MM.1S (cell line): ENCODE data around the gene SP6.

ENCODE experiments used
- DNase-seq: peaks from one replicate; pipeline ENCODE4 v3.0.0-alpha.2; 2015
- H2AFZ ChIP-seq: fragments of 300-600 bp; sonication (generic); 2 replicates; pipeline ENCODE4 v1.6.0; 2016; ENCODE audit warnings: antibody characterized with exemption, low read length
- H3F3A ChIP-seq: fragments of 300-600 bp; sonication (generic); 2 replicates; pipeline ENCODE4 v1.6.1; 2016; ENCODE audit warnings: mild to moderate bottlenecking, antibody characterized with exemption, low read length, moderate library complexity, mixed read lengths; ENCODE audit not compliant: insufficient read depth
- H3K27ac ChIP-seq: fragments of 300-600 bp; sonication (generic); 2 replicates; pipeline ENCODE4 v1.5.1; 2016; ENCODE audit warnings: mild to moderate bottlenecking, low read length
- H3K27me3 ChIP-seq: fragments of 300-600 bp; sonication (generic); replicated peaks from 2 replicates; pipeline ENCODE4 v1.6.0; 2016; ENCODE audit warnings: low read length; ENCODE audit not compliant: insufficient read depth
- H3K36me3 ChIP-seq: fragments of 300-600 bp; sonication (generic); replicated peaks from 2 replicates; pipeline ENCODE4 v1.6.1; 2016; ENCODE audit warnings: mild to moderate bottlenecking, low read length, mixed read lengths; ENCODE audit not compliant: insufficient read depth
- H3K4me1 ChIP-seq: fragments of 300-600 bp; sonication (generic); 2 replicates; pipeline ENCODE4 v1.6.1; 2016; ENCODE audit warnings: low read length, mixed read lengths
- H3K4me2 ChIP-seq: fragments of 300-600 bp; sonication (generic); 2 replicates; pipeline ENCODE4 v1.6.0; 2016; ENCODE audit warnings: low read depth, low read length
- H3K4me3 ChIP-seq: fragments of 300-600 bp; sonication (generic); 2 replicates; pipeline ENCODE4 v1.5.1; 2016; ENCODE audit warnings: low read length, mixed read lengths
- H3K79me2 ChIP-seq: fragments of 300-600 bp; sonication (generic); 2 replicates; pipeline ENCODE4 v1.6.1; 2016; ENCODE audit warnings: mixed run types, low read length, mixed read lengths
- H3K9ac ChIP-seq: fragments of 300-600 bp; sonication (generic); 2 replicates; pipeline ENCODE4 v1.6.1; 2016; ENCODE audit warnings: low read length, mixed read lengths
- H3K9me2 ChIP-seq: fragments of 300-600 bp; sonication (generic); replicated peaks from 2 replicates; pipeline ENCODE4 v1.6.1; 2016; ENCODE audit warnings: mild to moderate bottlenecking, low read length, mixed read lengths; ENCODE audit not compliant: insufficient read depth
- H3K9me3 ChIP-seq: fragments of 300-600 bp; sonication (generic); replicated peaks from 2 replicates; pipeline ENCODE4 v1.6.1; 2016; ENCODE audit warnings: mild to moderate bottlenecking, low read length, mixed read lengths; ENCODE audit not compliant: insufficient read depth
- H4K20me1 ChIP-seq: fragments of 300-600 bp; sonication (generic); 2 replicates; pipeline ENCODE4 v1.6.1; 2016; ENCODE audit warnings: mild to moderate bottlenecking, low read length, moderate library complexity, mixed read lengths; ENCODE audit not compliant: insufficient read depth
- CTCF ChIP-seq: fragments of 300-600 bp; sonication (generic); IDR thresholded peaks from 2 replicates; pipeline ENCODE4 v1.5.1; 2016; ENCODE audit warnings: antibody characterized with exemption, low read length, mixed read lengths
- EZH2 ChIP-seq: fragments of 300-600 bp; sonication (generic); optimal IDR thresholded peaks from 2 replicates; pipeline ENCODE3; 2017; ENCODE audit warnings: low read depth, mild to moderate bottlenecking, antibody characterized with exemption, low read length, mixed read lengths
- EZH2phosphoT487 ChIP-seq: fragments of 300-600 bp; sonication (generic); IDR thresholded peaks from 2 replicates; pipeline ENCODE4 v1.6.1; 2018; ENCODE audit warnings: antibody characterized with exemption, low read length

Gene SP6

DNA sequence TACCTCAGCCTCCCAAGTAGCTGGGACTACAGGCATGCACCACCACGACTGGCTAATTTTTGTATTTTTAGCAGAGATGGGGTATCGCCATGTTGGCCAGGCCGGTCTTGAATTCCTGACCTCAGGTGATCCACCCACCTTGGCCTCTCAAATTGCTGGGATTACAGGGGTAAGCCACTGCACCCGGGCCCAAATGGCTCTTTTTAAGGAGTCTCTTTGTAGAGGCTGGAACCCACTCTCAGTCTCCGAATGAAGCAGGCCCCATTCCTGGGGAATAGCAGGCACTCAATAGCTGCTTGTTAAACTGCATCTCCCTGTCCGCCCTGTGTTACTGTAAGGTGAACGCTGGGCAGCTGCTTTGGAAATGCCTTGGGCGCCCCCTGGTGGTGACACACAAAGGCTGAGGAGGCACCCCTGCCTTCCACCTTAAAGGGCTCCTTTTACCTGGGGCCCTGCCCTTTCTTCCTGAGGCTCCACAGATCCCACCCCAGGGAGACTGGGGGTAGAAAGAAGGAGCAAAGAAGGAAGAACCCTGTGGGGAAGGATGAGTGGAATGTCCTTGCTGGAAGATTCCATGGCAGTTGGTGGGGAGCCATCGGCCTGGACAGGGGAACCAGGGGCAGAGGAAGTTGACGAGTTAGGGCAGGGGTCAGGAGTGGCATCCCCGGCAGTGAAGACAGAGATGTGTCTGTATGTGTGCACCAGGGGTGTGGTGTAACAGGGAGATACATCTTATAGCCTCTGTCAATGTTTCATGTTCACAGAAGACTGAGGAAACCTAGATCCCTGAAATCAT lies 39.0 kb upstream of the SP6 start:
- Histone ChIP-seq H3K9me2 (no peaks in the 10 kb centered on the region), H3K4me2 (no peak overlapping the region), H3F3A (peaks cover 10% of the 10 kb centered on the region; the same call in 1 of the 2 replicates), H4K20me1 (no peaks in the 10 kb centered on the region), H3K27ac (no peak overlapping the region), H3K4me3 (no peak overlapping the region), H2AFZ (no peak overlapping the region), H3K36me3 (no peaks in the 10 kb centered on the region), H3K27me3 (no peaks in the 10 kb centered on the region), H3K4me1 (peaks cover 25% of the 10 kb centered on the region), H3K79me2 (peaks cover 2% of the 10 kb centered on the region; the same call in 1 of the 2 replicates), H3K9ac (no peak overlapping the region), H3K9me3 (no peaks in the 10 kb centered on the region)
- DNase-seq = peak; percentile 84
- TF ChIP-seq CTCF (peak; percentile 95), EZH2 (no peak)

- no peak overlapping the region for H2AFZ ChIP-seq
- H3K9me2 ChIP-seq = no peaks in the 10 kb centered on the region
- no peak overlapping the region for H3K9ac ChIP-seq
- H3K9me3 ChIP-seq = no peaks in the 10 kb centered on the region
- H4K20me1 ChIP-seq = no peaks in the 10 kb centered on the region
- DNase-seq = no peak
- H3K79me2 ChIP-seq = no peaks in the 10 kb centered on the region
- H3F3A ChIP-seq = peaks cover 3% of the 10 kb centered on the region; the same call in 1 of the 2 replicates
- TF ChIP-seq CTCF (no peak), EZH2 (no peak), EZH2phosphoT487 (no peak)
- H3K4me1 ChIP-seq = peaks cover 9% of the 10 kb centered on the region
- no peak overlapping the region for H3K4me3 ChIP-seq
- H3K36me3 ChIP-seq = no peaks in the 10 kb centered on the region
- H3K4me2 ChIP-seq = no peak overlapping the region
- H3K27ac ChIP-seq = no peak overlapping the region
- H3K27me3 ChIP-seq = no peaks in the 10 kb centered on the region
Measured at GRCh38 chr17:47888293-47888692, 37.3 kb upstream of the SP6 start.

DNA sequence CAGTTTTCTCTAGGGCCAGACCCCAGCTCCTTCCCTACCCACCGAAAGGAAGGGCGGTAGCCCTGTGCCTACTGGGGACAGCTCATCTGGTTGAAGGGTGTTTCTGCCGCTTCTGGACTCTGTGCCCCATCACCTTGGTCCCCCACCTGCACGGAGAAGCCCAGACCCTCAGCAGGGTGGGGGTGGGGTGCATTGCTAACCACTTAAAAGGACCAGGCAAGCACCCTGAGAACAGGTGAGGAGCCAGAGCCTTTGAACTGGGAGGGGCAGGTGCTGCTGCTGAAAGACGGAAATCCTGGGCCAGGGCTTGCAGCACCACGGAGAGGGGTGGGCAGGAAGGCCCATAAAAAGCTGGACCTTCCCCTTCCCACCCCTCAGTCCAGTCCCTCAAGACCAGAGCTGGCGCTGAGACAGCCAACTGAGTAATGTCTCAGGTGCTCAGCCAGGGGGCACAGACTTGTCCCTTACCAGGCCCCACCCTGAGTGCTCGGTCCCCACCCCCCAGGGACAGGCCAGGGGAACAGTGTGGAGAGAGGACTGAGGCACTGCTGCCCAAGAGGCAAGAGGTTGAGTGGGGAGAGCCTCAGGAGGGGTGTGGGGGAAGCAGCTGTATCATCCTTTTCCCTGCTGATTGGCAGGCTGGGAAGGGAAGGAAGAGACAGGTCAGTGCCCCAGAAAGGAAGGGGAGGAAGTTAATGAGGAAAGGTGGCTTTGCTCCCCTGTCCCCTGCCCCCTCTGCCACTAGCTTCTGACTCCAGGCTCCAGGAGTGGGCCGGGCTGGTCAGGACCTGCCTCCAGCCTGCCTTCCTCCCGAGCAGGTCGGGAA lies 34.2 kb upstream of the SP6 start:
- no peaks in the 10 kb centered on the region for H3K9me3 ChIP-seq
- H3K79me2 ChIP-seq = no peaks in the 10 kb centered on the region
- H3K4me2 ChIP-seq = no peak overlapping the region
- no peak overlapping the region for H2AFZ ChIP-seq
- no peaks in the 10 kb centered on the region for H4K20me1 ChIP-seq
- no peak overlapping the region for H3K27ac ChIP-seq
- TF ChIP-seq CTCF = no peak
- no peak for TF ChIP-seq EZH2phosphoT487
- TF ChIP-seq EZH2 = no peak
- H3K4me1 ChIP-seq = no peaks in the 10 kb centered on the region
- no peak overlapping the region for H3K9ac ChIP-seq
- no peaks in the 10 kb centered on the region for H3K9me2 ChIP-seq
- no peak for DNase-seq
- peaks cover 15% of the 10 kb centered on the region; the same call in 1 of the 2 replicates for H3K27me3 ChIP-seq
- no peak overlapping the region for H3K4me3 ChIP-seq
- no peaks in the 10 kb centered on the region for H3K36me3 ChIP-seq
- H3F3A ChIP-seq = no peaks in the 10 kb centered on the region
